Measurements from ENCODE around the gene IL1RAPL2.

GRCh38 chrX:105263171-105263570 lies 697.2 kb downstream of the IL1RAPL2 start:
- no peak for TF ChIP-seq FOXM1 (IDR thresholded peaks at IDR 0.05; ENCODE audit: borderline replicate concordance)
- TF ChIP-seq SP1 (IDR thresholded peaks at IDR 0.05) = no peak
- TF ChIP-seq ZNF384 (IDR thresholded peaks at IDR 0.05) = no peak
- no peak for TF ChIP-seq TARDBP (IDR thresholded peaks at IDR 0.05)
- TF ChIP-seq FOXA1 (IDR thresholded peaks at IDR 0.05) = no peak
- no peak for TF ChIP-seq ARNT (IDR thresholded peaks at IDR 0.05)
- TF ChIP-seq NFRKB (IDR thresholded peaks at IDR 0.05) = no peak
- TF ChIP-seq BHLHE40 (IDR thresholded peaks at IDR 0.05; ENCODE audit: borderline replicate concordance) = no peak
- TF ChIP-seq ELF4 (IDR thresholded peaks at IDR 0.05) = no peak
- no peak for TF ChIP-seq L3MBTL2 (conservative IDR thresholded peaks at IDR 0.05)
- no peak for TF ChIP-seq FOXK2 (IDR thresholded peaks at IDR 0.05)
- TF ChIP-seq SUZ12 (IDR thresholded peaks at IDR 0.05) = no peak
